Epidermal melanocyte (primary cell): ENCODE measurements around the gene RIC8A.

ENCODE experiments used
- DNase-seq: peaks from one replicate; pipeline ENCODE4 v3.0.0; 2011; ENCODE audit warnings: low spot score; ENCODE audit not compliant: insufficient read length

The RIC8A gene

GRCh38 chr11:241634-242033 lies 34.1 kb downstream of the RIC8A start:
- DNase-seq: no peak

GRCh38 chr11:244376-244775 lies 36.9 kb downstream of the RIC8A start:
- DNase-seq: no peak

- DNase-seq: no peak
These were observed 41.6 kb downstream of the RIC8A start for GRCh38 chr11:249062-249461.

- no peak for DNase-seq
These were observed 42.8 kb downstream of the RIC8A start for GRCh38 chr11:250274-250673.

GRCh38 chr11:250740-251299 lies 43.3 kb downstream of the RIC8A start:
- DNase-seq: no peak

GRCh38 chr11:251550-251949 lies 44.0 kb downstream of the RIC8A start:
- DNase-seq: no peak

- no peak for DNase-seq
These were observed 45.2 kb downstream of the RIC8A start for GRCh38 chr11:252666-253065.

GRCh38 chr11:253160-253885 lies 45.8 kb downstream of the RIC8A start:
- DNase-seq: no peak

GRCh38 chr11:253886-254270 lies 46.4 kb downstream of the RIC8A start:
- DNase-seq: no peak

- no peak for DNase-seq
These were observed 47.7 kb downstream of the RIC8A start for GRCh38 chr11:255176-255575.

- DNase-seq: no peak
These were observed 48.3 kb downstream of the RIC8A start for GRCh38 chr11:255816-256215.

GRCh38 chr11:256952-257737 lies 49.6 kb downstream of the RIC8A start:
- DNase-seq: no peak

GRCh38 chr11:257766-258493 lies 50.4 kb downstream of the RIC8A start:
- no peak for DNase-seq

- no peak for DNase-seq
These were observed 51.9 kb downstream of the RIC8A start for GRCh38 chr11:259413-259812.

GRCh38 chr11:261624-262023 lies 54.1 kb downstream of the RIC8A start:
- DNase-seq: no peak
